VCaP (cell line): ENCODE data around the gene CACNA1B.

Experiments used
- H3K27ac ChIP-seq: fragments of 450-650 bp; 2 replicates; pipeline ENCODE4 v1.5.1; 2017
- CTCF ChIP-seq: fragments of 450-650 bp; conservative IDR thresholded peaks from 2 replicates; pipeline ENCODE4 v1.5.1; 2017; ENCODE audit warnings: mild to moderate bottlenecking, moderate library complexity

CACNA1B gene

GRCh38 chr9:137877506-137878122 lies at the start of gene CACNA1B:
Gene CACNA1B (plus strand): TSS chr9:137877782. CDS start chr9:137877934, 152 bp downstream.
- H3K27ac ChIP-seq = peak within 1 kb of the TSS; percentile 90

- TF ChIP-seq CTCF = no peak
- no peak overlapping the region for H3K27ac ChIP-seq
Measured at GRCh38 chr9:137827908-137828526, 49.6 kb upstream of the CACNA1B start.

- TF ChIP-seq CTCF = no peak
- no peak overlapping the region for H3K27ac ChIP-seq
Measured at GRCh38 chr9:137828527-137829259, 48.9 kb upstream of the CACNA1B start.

- H3K27ac ChIP-seq = no peak overlapping the region
- TF ChIP-seq CTCF = no peak
Measured at GRCh38 chr9:137829260-137829996, 48.2 kb upstream of the CACNA1B start.

GRCh38 chr9:137832191-137832700 lies 45.3 kb upstream of the CACNA1B start:
- TF ChIP-seq CTCF = no peak

GRCh38 chr9:137832830-137833590 lies 44.6 kb upstream of the CACNA1B start:
- H3K27ac ChIP-seq = no peak overlapping the region
- TF ChIP-seq CTCF = no peak

More at GRCh38 chr9:137832191-137832700, 45.3 kb upstream of the CACNA1B start:
- no peak overlapping the region for H3K27ac ChIP-seq
